IMR-90 (cell line): ENCODE measurements around the gene NOC2L. TPM values are rescaled to one million over a fixed set of nuclear protein-coding genes. Genes with fewer than 3 reads are reported as not detected.

ENCODE experiments used
- ATAC-seq: fragments of 200-7000 bp; cut with Tn5 transposase; 2 replicates; pipeline ENCODE4 v1.9.1; 2020; ENCODE audit warnings: low read depth, mild to moderate bottlenecking, moderate library complexity
- BruUV-seq: library from RNA; stranded (reverse); fragments of 400-500 nt; replicated peaks from 2 replicates; lab custom pipeline; 2021; lab: Mats Ljungman, UMichigan
- CTCF ChIA-PET: fragments of 300-600 bp; formaldehyde crosslinking; extraction: SDS; loops from one replicate; lab custom pipeline; 2021; ENCODE audit warnings: antibody characterized with exemption; lab: Yijun Ruan, JAX
- POLR2A ChIA-PET: fragments of 300-600 bp; sonication (Branson Sonifier 250); formaldehyde crosslinking; loops from one replicate; lab custom pipeline; 2022; ENCODE audit warnings: antibody characterized with exemption; ENCODE audit not compliant: unreplicated experiment; lab: Charles Lee
- DNase-seq: peaks from one replicate; pipeline ENCODE4 v3.0.0; 2013
- H2AFZ ChIP-seq: replicated peaks from 2 replicates; pipeline ENCODE3; 2013; ENCODE audit warnings: low read length, mild to moderate bottlenecking; ENCODE audit not compliant: poor library complexity
- H2AK5ac ChIP-seq: 2 replicates; pipeline ENCODE4 v1.6.1; 2013; ENCODE audit warnings: low read depth, low read length, inconsistent platforms
- H2AK9ac ChIP-seq: replicated peaks from 2 replicates; pipeline ENCODE3; 2013; ENCODE audit warnings: mild to moderate bottlenecking, low read depth, low read length, moderate library complexity; ENCODE audit not compliant: poor library complexity
- H2BK120ac ChIP-seq: 2 replicates; pipeline ENCODE4 v1.6.1; 2013; ENCODE audit warnings: low read depth, low read length, inconsistent platforms
- H2BK15ac ChIP-seq: 3 replicates; pipeline ENCODE4 v1.6.1; 2013; ENCODE audit warnings: low read depth, low read length, inconsistent platforms
- H2BK20ac ChIP-seq: 2 replicates; pipeline ENCODE4 v1.6.1; 2013; ENCODE audit warnings: low read depth, mild to moderate bottlenecking, inconsistent platforms, low read length, moderate library complexity
- H2BK5ac ChIP-seq: 2 replicates; pipeline ENCODE4 v1.6.1; 2013; ENCODE audit warnings: mild to moderate bottlenecking, low read depth, low read length, inconsistent platforms; ENCODE audit not compliant: poor library complexity, severe bottlenecking
- H3K14ac ChIP-seq: replicated peaks from 2 replicates; pipeline ENCODE4 v1.6.1; 2013; ENCODE audit warnings: low read depth, low read length, inconsistent platforms
- H3K18ac ChIP-seq: 2 replicates; pipeline ENCODE4 v1.6.1; 2013; ENCODE audit warnings: low read depth, low read length, control low read depth
- H3K23ac ChIP-seq: 2 replicates; pipeline ENCODE4 v1.6.1; 2013; ENCODE audit warnings: low read depth, low read length, inconsistent platforms
- H3K27ac ChIP-seq: 2 replicates; pipeline ENCODE4 v1.5.1; 2013; ENCODE audit warnings: mild to moderate bottlenecking, control low read depth, low read length; ENCODE audit not compliant: insufficient read depth
- H3K27me3 ChIP-seq: 2 replicates; pipeline ENCODE4 v1.6.1; 2013; ENCODE audit warnings: low read length; ENCODE audit not compliant: control insufficient read depth, insufficient read depth
- H3K36me3 ChIP-seq: 2 replicates; pipeline ENCODE4 v1.6.1; 2013; ENCODE audit warnings: low read length, mixed read lengths; ENCODE audit not compliant: control insufficient read depth, insufficient read depth
- H3K4ac ChIP-seq: 2 replicates; pipeline ENCODE4 v1.6.1; 2013; ENCODE audit warnings: low read depth, low read length, inconsistent platforms
- H3K4me1 ChIP-seq: 2 replicates; pipeline ENCODE4 v1.6.1; 2013; ENCODE audit warnings: low read length, mixed read lengths; ENCODE audit not compliant: control insufficient read depth, insufficient read depth
- H3K4me2 ChIP-seq: 2 replicates; pipeline ENCODE4 v1.6.1; 2013; ENCODE audit warnings: low read depth, mild to moderate bottlenecking, control low read depth, low read length, moderate library complexity
- H3K4me3 ChIP-seq: 2 replicates; pipeline ENCODE4 v1.5.1; 2013; ENCODE audit warnings: low read depth, mild to moderate bottlenecking, control low read depth, low read length, moderate library complexity; ENCODE audit not compliant: insufficient read depth
- H3K56ac ChIP-seq: 2 replicates; pipeline ENCODE4 v1.6.1; 2013; ENCODE audit warnings: low read length, inconsistent platforms; ENCODE audit not compliant: insufficient read depth; ENCODE audit errors: extremely low read depth
- H3K79me1 ChIP-seq, 2 experiments: 2 replicates each; pipeline ENCODE4 v1.6.1; 2013; ENCODE audit warnings: low read length in 2 of 2, inconsistent platforms in 1 of 2, low read depth in 1 of 2
- H3K9ac ChIP-seq: 2 replicates; pipeline ENCODE4 v1.6.1; 2013; ENCODE audit warnings: low read depth, low read length, control low read depth
- H3K9me1 ChIP-seq: 2 replicates; pipeline ENCODE4 v1.6.1; 2013; ENCODE audit warnings: low read length, inconsistent platforms; ENCODE audit not compliant: insufficient read depth
- H3K9me3 ChIP-seq: 2 replicates; pipeline ENCODE4 v1.6.1; 2013; ENCODE audit warnings: low read length; ENCODE audit not compliant: control insufficient read depth, insufficient read depth
- H4K20me1 ChIP-seq: 2 replicates; pipeline ENCODE4 v1.6.1; 2013; ENCODE audit warnings: low read length, inconsistent platforms; ENCODE audit not compliant: insufficient read depth
- H4K5ac ChIP-seq: 2 replicates; pipeline ENCODE4 v1.6.1; 2013; ENCODE audit warnings: mild to moderate bottlenecking, low read depth, low read length, control low read depth
- H4K8ac ChIP-seq, 2 experiments: 2 replicates each; pipeline ENCODE4 v1.6.1; 2013; ENCODE audit warnings: low read depth in 2 of 2, low read length in 2 of 2, control low read depth in 1 of 2, inconsistent platforms in 1 of 2
- H4K91ac ChIP-seq: 2 replicates; pipeline ENCODE4 v1.6.1; 2013; ENCODE audit warnings: low read depth, low read length, inconsistent platforms; ENCODE audit not compliant: insufficient read depth
- BHLHE40 ChIP-seq: fragments of 150-350 bp; IDR thresholded peaks from 2 replicates; pipeline ENCODE4 v1.6.1; 2016; ENCODE audit warnings: mild to moderate bottlenecking, low read depth, low read length
- CEBPB ChIP-seq: IDR thresholded peaks from 2 replicates; pipeline ENCODE4 v1.6.1; 2012; ENCODE audit warnings: low read depth, low read length, improper control_type of control experiment
- CHD1 ChIP-seq: IDR thresholded peaks from 2 replicates; pipeline ENCODE4 v1.6.1; 2012; ENCODE audit warnings: low read depth, low read length, improper control_type of control experiment
- ELK1 ChIP-seq: fragments of 150-350 bp; IDR thresholded peaks from 2 replicates; pipeline ENCODE4 v1.6.1; 2016; ENCODE audit warnings: low read depth, mild to moderate bottlenecking, low read length, moderate library complexity, borderline replicate concordance
- FOS ChIP-seq: fragments of 150-350 bp; IDR thresholded peaks from 2 replicates; pipeline ENCODE4 v1.6.1; 2016; ENCODE audit warnings: low read depth, low read length
- MAFK ChIP-seq: IDR thresholded peaks from 2 replicates; pipeline ENCODE4 v1.6.1; 2012; ENCODE audit warnings: low read depth, low read length, improper control_type of control experiment
- MAZ ChIP-seq: IDR thresholded peaks from 2 replicates; pipeline ENCODE4 v1.6.1; 2012; ENCODE audit warnings: low read depth, mild to moderate bottlenecking, low read length, improper control_type of control experiment, moderate library complexity, borderline replicate concordance
- MXI1 ChIP-seq: IDR thresholded peaks from 2 replicates; pipeline ENCODE4 v1.6.1; 2012; ENCODE audit warnings: low read depth, mild to moderate bottlenecking, low read length, moderate library complexity, borderline replicate concordance
- NFE2L2 ChIP-seq: fragments of 150-350 bp; IDR thresholded peaks from 2 replicates; pipeline ENCODE4 v1.6.1; 2016; ENCODE audit warnings: low read depth, mild to moderate bottlenecking, low read length
- POLR2A ChIP-seq: IDR thresholded peaks from 2 replicates; pipeline ENCODE4 v1.6.1; 2012; ENCODE audit warnings: mild to moderate bottlenecking, low read depth, low read length
- RAD21 ChIP-seq: IDR thresholded peaks from 2 replicates; pipeline ENCODE4 v1.6.1; 2012; ENCODE audit warnings: low read length, improper control_type of control experiment
- RCOR1 ChIP-seq: IDR thresholded peaks from 2 replicates; pipeline ENCODE4 v1.6.1; 2012; ENCODE audit warnings: mild to moderate bottlenecking, low read length, improper control_type of control experiment; ENCODE audit not compliant: insufficient replicate concordance
- RFX5 ChIP-seq: IDR thresholded peaks from 2 replicates; pipeline ENCODE4 v1.8.0; 2012; ENCODE audit warnings: low read depth, mild to moderate bottlenecking, low read length, moderate library complexity
- SMC3 ChIP-seq: fragments of 150-350 bp; IDR thresholded peaks from 2 replicates; pipeline ENCODE4 v1.6.1; 2016; ENCODE audit warnings: low read depth, mild to moderate bottlenecking, antibody characterized with exemption, low read length, moderate library complexity
- WGBS, 2 experiments: methylation state at CpG; one replicate each; pipeline versions ENCODE4 v1.1.5 to v1.1.7; 2013; ENCODE audit warnings: missing lambda C conversion rate in 2 of 2; ENCODE audit not compliant: insufficient read length in 1 of 2; ENCODE audit errors: extremely low coverage in 2 of 2; 5-methylcytosine and 5-hydroxymethylcytosine counted together
- dilution Hi-C: fragments of 300-500 bp; cut with HindIII; formaldehyde crosslinking; loops from one replicate; pipeline ENCODE4 v1.14.3; 2018; ENCODE audit warnings: low sequenced_read_pairs; ENCODE audit not compliant: unreplicated experiment
- in situ Hi-C: fragments of 300-500 bp; cut with MboI; formaldehyde crosslinking; loops from 3 replicates; pipeline ENCODE4 v1.14.3; 2019; ENCODE audit warnings: low sequenced_read_pairs, inconsistent platforms, mixed read lengths
- intact Hi-C: fragments of 100-400 bp; cut with micrococcal nuclease; formaldehyde crosslinking; loops from 2 replicates; pipeline ENCODE4 v1.10.0; 2022
- polyA plus RNA-seq, 3 experiments: library from polyadenylated mRNA; depleted of rRNA; stranded (reverse); fragments of >200 nt; gene quantifications; 2 replicates each; pipeline ENCODE4 v1.2.3, GENCODE V29; 2012; ENCODE audit warnings: low replicate concordance in 1 of 3
- total RNA-seq: library from RNA; depleted of rRNA; stranded (reverse); fragments of >200 nt; gene quantifications from 2 replicates; pipeline ENCODE4 v1.2.3, GENCODE V29; 2012

NOC2L gene
- total and polyA plus RNA-seq, 2 of the 4 experiments (the other 2 are of a cell fraction) = 74.2 to 106 TPM

- no peak overlapping the region for H2BK20ac ChIP-seq
- no peak overlapping the region for H3K18ac ChIP-seq
- H2BK5ac ChIP-seq = no peak overlapping the region
- POLR2A ChIA-PET = no interaction called here
- no peak overlapping the region for H3K23ac ChIP-seq
- DNase-seq (no peak), ATAC-seq (no peak)
- H3K79me1 ChIP-seq = no peaks in the 10 kb centered on the region
- H3K9me1 ChIP-seq = no peaks in the 10 kb centered on the region
- CTCF ChIA-PET = no interaction called here
- H2BK120ac ChIP-seq = no peak overlapping the region
- H2BK15ac ChIP-seq = no peak overlapping the region
- in situ Hi-C loops (no loop called here), intact Hi-C loops (loop anchor here (5.0 kb wide), 1 partner anchor 76 kb away; no protein-coding TSS in a partner anchor), dilution Hi-C loops (no loop called here)
- no peak overlapping the region for H2AK9ac ChIP-seq
- H4K20me1 ChIP-seq = no peaks in the 10 kb centered on the region; the same call in 1 of the 2 replicates
- H3K27me3 ChIP-seq = peaks cover 5% of the 10 kb centered on the region; the same call in 1 of the 2 replicates
- H4K8ac ChIP-seq = no peak overlapping the region
- 92% methylated on average over 24 of the region's 44 CpGs; no CpG with 5 or more reads in 1 of the 2 experiments for WGBS, 2 experiments
- TF ChIP-seq RAD21 (no peak), BHLHE40 (no peak), CEBPB (no peak), MAZ (no peak), POLR2A (no peak), RCOR1 (no peak), CHD1 (no peak), MXI1 (no peak), SMC3 (no peak), NFE2L2 (no peak), ELK1 (no peak), RFX5 (no peak), MAFK (no peak), FOS (no peak)
- BruUV-seq = no TSS peak
- no peak overlapping the region for H2AFZ ChIP-seq
- H3K27ac ChIP-seq = no peak overlapping the region
- no peak overlapping the region for H2AK5ac ChIP-seq
- H3K36me3 ChIP-seq = no peaks in the 10 kb centered on the region
- no peaks in the 10 kb centered on the region for H3K9me3 ChIP-seq
- no peak overlapping the region for H3K56ac ChIP-seq
- H3K14ac ChIP-seq = no peak overlapping the region
- H3K4me3 ChIP-seq = no peak overlapping the region
- H4K91ac ChIP-seq = no peak overlapping the region
- H3K4ac ChIP-seq = no peak overlapping the region
- 0 out of 2 replicates have a peak, but pooled peaks cover 2% of the 10 kb centered on the region for H3K4me1 ChIP-seq
- no peak overlapping the region for H3K9ac ChIP-seq
- H3K4me2 ChIP-seq = no peak overlapping the region
- H4K5ac ChIP-seq = no peak overlapping the region
Observed at GRCh38 chr1:978069-978834, 19.2 kb upstream of the NOC2L start.
